HUDEP-2 (cell line): ENCODE results near the gene RFLNA.
A peak's percentile ranks its signal among the peaks of the same experiment; 100 is the strongest.

Source experiments
- DNase-seq, 76 experiments: peaks; one replicate each; lab custom pipeline; 2025; ENCODE audit not compliant: unreplicated experiment in 76 of 76; lab: John Stamatoyannopoulos, UW

The RFLNA gene

GRCh38 chr12:124352839-124353238 is 57.9 kb downstream of the RFLNA start:
- peak in 65 of 76 experiments; percentile 2 to 76 (median 37) for DNase-seq

- no peak for DNase-seq
Measured at GRCh38 chr12:124354400-124354799, 59.5 kb downstream of the RFLNA start.

GRCh38 chr12:124356221-124356620 is 61.3 kb downstream of the RFLNA start:
- DNase-seq: no peak

- no peak for DNase-seq
Measured at GRCh38 chr12:124357616-124358015, 62.7 kb downstream of the RFLNA start.

GRCh38 chr12:124358572-124358971 is 63.7 kb downstream of the RFLNA start:
- DNase-seq: no peak

DNA sequence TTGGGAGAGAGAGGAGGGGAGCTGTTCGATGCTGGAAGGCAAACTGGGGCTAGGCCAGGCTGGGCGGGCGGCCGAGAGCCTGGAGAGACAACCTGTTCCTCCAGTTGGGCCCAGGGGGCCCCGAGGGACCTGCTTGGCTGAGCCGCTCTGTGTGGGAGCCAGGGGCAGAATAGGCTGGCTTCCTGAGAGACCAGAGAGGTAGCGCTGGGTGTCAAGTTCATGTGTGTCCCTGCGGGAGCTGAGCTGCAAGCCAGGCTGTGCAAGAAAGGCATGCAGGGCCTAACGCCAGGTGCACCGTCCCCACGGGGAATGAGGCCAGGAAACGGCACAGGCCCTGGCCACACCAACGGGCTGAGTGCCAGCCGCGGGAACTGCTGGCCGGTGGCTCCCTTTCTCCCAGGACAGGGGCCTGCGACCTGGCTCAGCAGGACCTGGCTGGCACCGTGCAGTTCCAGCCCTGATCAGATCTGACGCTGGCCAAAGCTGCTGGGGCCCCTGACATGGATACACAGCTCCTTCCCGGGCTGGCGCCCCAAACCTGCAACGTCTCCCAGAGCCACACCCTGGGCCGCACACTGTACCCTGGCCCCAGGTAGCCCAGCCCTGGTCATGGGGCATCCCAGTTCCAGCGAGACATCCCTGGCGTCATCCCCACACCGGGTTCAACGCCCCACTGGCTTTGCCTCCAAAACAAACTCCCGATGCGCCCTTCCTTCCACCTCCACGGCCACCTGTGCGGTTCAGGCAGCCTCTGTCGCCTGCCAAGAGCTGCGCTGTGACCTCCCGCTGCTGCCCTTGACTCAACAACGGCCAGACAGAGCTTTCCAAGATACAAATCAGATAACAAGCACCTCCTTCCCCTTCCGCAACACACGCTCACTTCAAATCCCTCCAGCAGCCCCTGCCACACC is 65.0 kb downstream of the RFLNA start:
- DNase-seq: no peak

DNA sequence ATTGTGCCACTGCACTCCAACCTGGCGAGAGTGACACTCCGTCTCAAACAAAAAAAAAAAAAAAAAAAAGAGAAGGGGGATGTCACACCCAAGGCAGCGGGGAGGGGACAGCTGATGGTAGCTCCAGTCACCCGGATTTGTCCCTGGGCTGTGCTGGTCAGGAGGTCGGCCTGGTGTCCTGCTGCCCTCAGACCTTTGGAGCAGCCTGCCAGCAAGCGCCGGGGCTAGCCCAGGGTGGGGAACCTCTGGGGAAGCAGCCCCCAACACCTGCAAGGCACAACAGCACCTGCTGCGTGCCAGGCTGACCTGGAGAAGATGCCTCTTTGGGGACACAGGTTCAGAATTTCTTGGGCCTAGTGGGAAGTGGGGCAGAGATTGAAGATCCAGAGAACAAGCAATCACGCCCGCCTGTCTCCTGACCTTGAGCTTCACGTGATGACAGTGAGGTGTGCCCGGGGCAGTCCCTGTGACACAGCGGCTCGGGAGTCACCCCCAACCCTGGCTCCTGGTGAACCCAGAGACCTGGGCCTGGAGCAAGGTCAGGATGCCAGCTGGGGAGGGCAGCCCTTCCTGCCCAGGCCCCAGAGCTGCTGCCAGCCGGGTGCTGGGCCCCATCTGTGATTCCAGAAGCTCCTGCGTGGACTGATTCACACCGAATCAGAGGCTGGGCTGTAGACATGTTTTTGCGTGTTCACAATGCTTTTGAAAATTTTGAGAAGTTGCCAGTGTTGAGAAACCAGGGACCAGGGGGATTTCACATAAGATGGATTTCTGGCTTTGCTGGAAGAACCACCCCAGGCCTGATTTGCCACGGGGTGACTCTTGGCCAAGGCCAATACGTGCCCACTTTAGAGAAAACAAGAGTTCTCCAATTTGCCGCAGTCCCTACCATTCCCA is 66.4 kb downstream of the RFLNA start:
- no peak for DNase-seq

DNA sequence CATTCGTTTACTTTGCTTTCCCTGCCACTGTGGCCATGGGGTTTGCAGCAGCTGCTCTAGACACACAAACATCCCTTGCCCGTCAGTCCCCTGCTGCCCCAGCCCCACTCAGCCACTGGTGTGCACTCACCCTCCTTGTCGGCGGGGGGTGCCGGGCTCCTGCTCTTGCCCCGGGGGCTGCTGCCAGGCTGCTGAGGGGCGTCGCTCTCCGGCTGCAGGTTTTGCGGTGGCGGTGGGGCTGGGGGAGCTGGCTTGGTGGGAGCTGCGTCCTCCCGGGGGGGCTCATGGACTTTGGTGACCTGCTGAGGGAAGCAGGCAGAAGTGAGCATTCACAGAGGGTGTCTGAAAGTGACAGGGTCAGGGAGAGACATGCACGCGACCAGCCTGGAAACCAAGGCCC is 67.1 kb downstream of the RFLNA start:
- DNase-seq: no peak

- no peak for DNase-seq
Measured at GRCh38 chr12:124363353-124363965, 68.6 kb downstream of the RFLNA start.

- no peak for DNase-seq
Measured at GRCh38 chr12:124364543-124364942, 69.7 kb downstream of the RFLNA start.
